WTC11 (cell line): Measurements from ENCODE around the gene B4GALT3. TPM values are rescaled to one million over a fixed set of nuclear protein-coding genes. Genes with fewer than 3 reads are reported as not detected.

Source experiments
- ATAC-seq: fragments of 200-7000 bp; cut with Tn5 transposase; 2 replicates; pipeline ENCODE4 v1.10.0; 2021; ENCODE audit warnings: mild to moderate bottlenecking, moderate library complexity
- CTCF ChIA-PET: fragments of 300-600 bp; sonication (Branson Sonifier 250); formaldehyde crosslinking; loops from one replicate; lab custom pipeline; 2021; ENCODE audit warnings: antibody characterized with exemption; lab: Charles Lee
- POLR2A ChIA-PET: fragments of 350-600 bp; sonication (Branson Sonifier 250); formaldehyde crosslinking; loops from one replicate; lab custom pipeline; 2021; ENCODE audit warnings: antibody characterized with exemption; lab: Charles Lee
- DNase-seq: peaks from one replicate; pipeline ENCODE4 v3.0.0; 2021; ENCODE audit warnings: low spot score
- H3K27ac Mint-ChIP-seq: 2 replicates; pipeline ENCODE4 v1.8.0; 2021; ENCODE audit warnings: mixed read lengths
- H3K27me3 Mint-ChIP-seq: 2 replicates; pipeline ENCODE4 v1.8.0; 2021; ENCODE audit warnings: low read depth, mild to moderate bottlenecking, moderate library complexity, mixed read lengths
- H3K36me3 Mint-ChIP-seq: 2 replicates; pipeline ENCODE4 v1.8.0; 2021; ENCODE audit warnings: mixed read lengths
- H3K4me1 Mint-ChIP-seq: 2 replicates; pipeline ENCODE4 v1.8.0; 2022; ENCODE audit warnings: mixed read lengths
- H3K4me3 Mint-ChIP-seq: 2 replicates; pipeline ENCODE4 v1.8.0; 2021; ENCODE audit warnings: mild to moderate bottlenecking, moderate library complexity, mixed read lengths
- H3K9me3 Mint-ChIP-seq: 2 replicates; pipeline ENCODE4 v1.8.0; 2021; ENCODE audit warnings: mixed read lengths
- ATF1 ChIP-seq: sonication (generic); formaldehyde crosslinking; IDR thresholded peaks from 2 replicates; pipeline ENCODE4 v1.8.1; 2023; ENCODE audit warnings: mild to moderate bottlenecking, moderate library complexity, missing genetic modification reagents
- ATF6 ChIP-seq: sonication (generic); formaldehyde crosslinking; IDR thresholded peaks from 2 replicates; pipeline ENCODE4 v1.8.1; 2023; ENCODE audit warnings: mild to moderate bottlenecking, missing genetic modification reagents
- FOXJ3 ChIP-seq: sonication (generic); formaldehyde crosslinking; IDR thresholded peaks from 2 replicates; pipeline ENCODE4 v1.9.0; 2021; ENCODE audit warnings: missing genetic modification reagents, mild to moderate bottlenecking, borderline replicate concordance
- FOXK1 ChIP-seq: sonication (generic); formaldehyde crosslinking; IDR thresholded peaks from 2 replicates; pipeline ENCODE4 v1.8.0; 2022; ENCODE audit warnings: mild to moderate bottlenecking, moderate library complexity, missing genetic modification reagents
- GTF2I ChIP-seq: fragments of 250-450 bp; sonication (Bioruptor Pico); conservative IDR thresholded peaks from 2 replicates; pipeline ENCODE4 v1.4.0; 2021; ENCODE audit warnings: mild to moderate bottlenecking
- HMGXB4 ChIP-seq: sonication (generic); formaldehyde crosslinking; IDR thresholded peaks from 2 replicates; pipeline ENCODE4 v1.8.1; 2023; ENCODE audit warnings: mild to moderate bottlenecking, moderate library complexity, missing genetic modification reagents
- IRF1 ChIP-seq: sonication (generic); formaldehyde crosslinking; IDR thresholded peaks from 2 replicates; pipeline ENCODE4 v1.8.0; 2023; ENCODE audit warnings: missing genetic modification reagents
- KAT7 ChIP-seq: sonication (generic); formaldehyde crosslinking; IDR thresholded peaks from 2 replicates; pipeline ENCODE4 v1.8.1; 2023; ENCODE audit warnings: missing genetic modification reagents, mild to moderate bottlenecking, borderline replicate concordance
- MLX ChIP-seq: sonication (generic); formaldehyde crosslinking; IDR thresholded peaks from 2 replicates; pipeline ENCODE4 v1.8.1; 2023; ENCODE audit warnings: mild to moderate bottlenecking, missing genetic modification reagents, moderate library complexity
- MYBL2 ChIP-seq: sonication (generic); formaldehyde crosslinking; IDR thresholded peaks from 2 replicates; pipeline ENCODE4 v1.8.1; 2023; ENCODE audit warnings: mild to moderate bottlenecking, moderate library complexity, missing genetic modification reagents
- NR1H2 ChIP-seq: sonication (generic); formaldehyde crosslinking; IDR thresholded peaks from 2 replicates; pipeline ENCODE4 v1.9.0; 2021; ENCODE audit warnings: mild to moderate bottlenecking, moderate library complexity, missing genetic modification reagents
- TEAD1 ChIP-seq: sonication (generic); formaldehyde crosslinking; IDR thresholded peaks from 2 replicates; pipeline ENCODE4 v1.8.0; 2022; ENCODE audit warnings: mild to moderate bottlenecking, missing genetic modification reagents
- TEAD4 ChIP-seq: sonication (generic); formaldehyde crosslinking; IDR thresholded peaks from 2 replicates; pipeline ENCODE4 v1.8.0; 2022; ENCODE audit warnings: mild to moderate bottlenecking, missing genetic modification reagents
- ZBTB21 ChIP-seq: sonication (generic); formaldehyde crosslinking; IDR thresholded peaks from 2 replicates; pipeline ENCODE4 v1.8.1; 2023; ENCODE audit warnings: mild to moderate bottlenecking, missing genetic modification reagents, borderline replicate concordance
- ZNF219 ChIP-seq: sonication (generic); formaldehyde crosslinking; IDR thresholded peaks from 2 replicates; pipeline ENCODE4 v1.8.0; 2023; ENCODE audit warnings: missing genetic modification reagents, mild to moderate bottlenecking, borderline replicate concordance
- ZNF425 ChIP-seq: fragments of 250-450 bp; sonication (Bioruptor Pico); conservative IDR thresholded peaks from 2 replicates; pipeline ENCODE4 v1.9.0; 2021; ENCODE audit warnings: mild to moderate bottlenecking
- ZNF512 ChIP-seq: sonication (generic); formaldehyde crosslinking; IDR thresholded peaks from 2 replicates; pipeline ENCODE4 v1.8.1; 2022; ENCODE audit warnings: missing genetic modification reagents, borderline replicate concordance
- total RNA-seq: library from RNA; stranded (reverse); gene quantifications from 3 replicates; pipeline ENCODE4 v1.2.3, GENCODE V29; 2021

The B4GALT3 gene
- total RNA-seq, 1 experiment from 2014 or later: 40.1 TPM

GRCh38 chr1:161206411-161207140 is 29.3 kb upstream of the B4GALT3 start:
- no peak for DNase-seq
- no peaks in the 10 kb centered on the region; the same call in 1 of the 2 replicates for H3K27me3 Mint-ChIP-seq
- no peak overlapping the region for H3K4me3 Mint-ChIP-seq
- ChIA-PET CTCF (interaction anchor here (0.7 to 1.6 kb wide), 4 partner anchors 8 to 100 kb away, joined by 3 to 5 read pairs (median 4); partner anchors contain the start of genes PCP4L1 and TOMM40L), POLR2A (interaction anchor here (1.1 kb wide), 1 partner anchor 19 kb away, joined by 5 read pairs; the partner anchor contains the start of gene TOMM40L)
- H3K9me3 Mint-ChIP-seq: no peaks in the 10 kb centered on the region
- peaks cover 21% of the 10 kb centered on the region for H3K4me1 Mint-ChIP-seq
- ATAC-seq: no peak
- TF ChIP-seq TEAD1 (CRISPR knock-in tag) (no peak), MLX (CRISPR knock-in tag) (no peak), ZNF512 (CRISPR knock-in tag) (no peak), IRF1 (no peak), MYBL2 (CRISPR knock-in tag) (no peak), ZBTB21 (no peak), GTF2I (no peak), ATF1 (CRISPR knock-in tag) (no peak), HMGXB4 (CRISPR knock-in tag) (no peak), ZNF425 (CRISPR knock-in tag) (no peak), ZNF219 (CRISPR knock-in tag) (no peak), KAT7 (CRISPR knock-in tag) (no peak), NR1H2 (CRISPR knock-in tag) (no peak), FOXJ3 (CRISPR knock-in tag) (no peak), FOXK1 (CRISPR knock-in tag) (no peak), TEAD4 (CRISPR knock-in tag) (no peak), ATF6 (CRISPR knock-in tag) (no peak)
- H3K36me3 Mint-ChIP-seq: peaks cover 48% of the 10 kb centered on the region
- 0 out of 2 replicates have a peak overlapping the region, but pooled peaks have one; percentile 35 for H3K27ac Mint-ChIP-seq
